NCI-H2196 (cell line): ENCODE results near the gene PRR36.

Experiments used
- DNase-seq: peaks from one replicate; lab custom pipeline; 2025; ENCODE audit not compliant: unreplicated experiment; lab: John Stamatoyannopoulos, UW

Gene PRR36

GRCh38 chr19:7820588-7820987 lies 53.6 kb downstream of the PRR36 start:
- DNase-seq: no peak

GRCh38 chr19:7819337-7819736 lies 54.9 kb downstream of the PRR36 start:
- no peak for DNase-seq

GRCh38 chr19:7818806-7819205 lies 55.4 kb downstream of the PRR36 start:
- DNase-seq: no peak
